NCI-H526 (cell line): ENCODE results near the gene MYADM.
A peak's percentile ranks its signal among the peaks of the same experiment; 100 is the strongest.

ENCODE experiments used
- DNase-seq, 2 experiments: peaks; one replicate each; lab custom pipeline; 2025; lab: John Stamatoyannopoulos, UW

The MYADM gene

GRCh38 chr19:53885036-53885435 lies 17.4 kb downstream of the MYADM start:
- no peak for DNase-seq

- DNase-seq = no peak
These were observed 24.8 kb downstream of the MYADM start for GRCh38 chr19:53892301-53892980.

DNA sequence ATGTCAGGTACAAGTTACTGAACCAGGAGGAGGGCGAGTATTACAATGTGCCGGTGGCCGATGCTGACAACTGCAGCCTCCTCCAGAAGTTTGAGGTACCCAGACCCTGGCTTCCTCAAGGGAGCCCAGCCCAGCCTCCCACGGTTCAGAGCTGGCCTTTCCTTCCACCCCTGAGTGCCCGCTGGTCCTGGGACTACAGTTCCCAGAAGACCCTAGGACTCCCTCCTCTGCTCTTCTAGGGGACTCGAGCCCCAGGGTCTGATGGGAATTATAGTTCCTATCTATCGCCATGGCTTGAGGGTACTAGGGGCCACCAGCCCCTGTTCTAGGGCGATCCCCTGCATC lies 25.3 kb downstream of the MYADM start:
- DNase-seq = peak; percentile 48 to 90

DNA sequence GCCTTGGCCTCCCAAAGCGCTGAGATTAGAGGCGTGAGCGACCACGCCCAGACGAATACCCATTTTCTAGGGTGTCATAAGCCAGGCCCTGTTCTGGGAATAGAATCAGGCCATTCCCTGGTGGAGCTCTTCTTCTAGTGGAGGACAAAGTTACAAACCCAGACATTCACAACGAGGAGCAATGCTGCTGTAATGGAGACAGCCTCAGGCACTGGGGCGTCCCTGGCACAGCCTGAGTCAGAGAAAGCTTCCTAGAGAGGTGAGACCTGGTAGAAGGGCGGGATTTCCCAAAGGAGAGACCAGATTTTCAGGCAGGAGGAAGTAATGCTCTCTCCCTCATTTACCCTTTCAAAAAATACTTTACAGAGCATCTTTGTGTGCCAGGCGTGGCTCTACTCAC lies 27.0 kb downstream of the MYADM start:
- no peak for DNase-seq

DNA sequence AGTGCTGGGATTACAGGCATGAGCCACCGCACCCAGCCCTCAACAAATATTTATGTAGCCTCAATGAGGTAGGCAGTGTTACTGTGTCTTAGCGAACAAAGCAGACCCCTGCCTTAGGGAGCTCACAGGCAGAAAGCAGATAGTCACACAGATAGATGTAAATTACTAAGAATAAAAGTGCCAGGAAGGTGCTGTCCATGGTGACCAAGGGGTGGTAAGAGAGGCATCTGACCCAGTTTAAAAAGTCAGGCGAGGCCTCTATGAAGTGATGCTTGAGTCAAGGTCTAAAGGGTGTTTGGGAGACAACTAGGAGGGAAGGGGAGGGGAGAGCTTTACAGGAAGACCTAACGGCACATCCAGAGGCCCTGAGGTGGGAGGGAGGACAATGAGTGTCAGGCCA lies 29.0 kb downstream of the MYADM start:
- no peak for DNase-seq

GRCh38 chr19:53897459-53897858 lies 29.8 kb downstream of the MYADM start:
- no peak for DNase-seq

DNA sequence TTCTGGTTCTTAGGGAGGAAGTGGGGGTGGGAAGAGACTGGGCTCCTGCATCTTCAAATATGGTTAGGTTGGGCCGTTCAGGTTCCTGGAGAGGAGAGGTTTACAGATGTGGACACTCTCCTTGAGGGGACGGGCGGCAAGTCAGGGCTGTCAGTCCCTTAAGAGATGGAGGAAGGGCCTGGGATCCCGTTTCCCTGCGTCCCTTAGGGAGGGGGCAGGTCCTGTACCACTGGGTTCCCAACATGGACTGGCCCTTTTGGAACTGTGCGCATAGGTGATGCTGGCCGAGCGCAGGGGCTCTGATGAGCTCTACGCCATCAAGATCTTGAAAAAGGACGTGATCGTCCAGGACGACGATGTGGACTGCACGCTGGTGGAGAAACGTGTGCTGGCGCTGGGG lies 30.5 kb downstream of the MYADM start:
- peak in 1 of 2 experiments; percentile 62 for DNase-seq

DNA sequence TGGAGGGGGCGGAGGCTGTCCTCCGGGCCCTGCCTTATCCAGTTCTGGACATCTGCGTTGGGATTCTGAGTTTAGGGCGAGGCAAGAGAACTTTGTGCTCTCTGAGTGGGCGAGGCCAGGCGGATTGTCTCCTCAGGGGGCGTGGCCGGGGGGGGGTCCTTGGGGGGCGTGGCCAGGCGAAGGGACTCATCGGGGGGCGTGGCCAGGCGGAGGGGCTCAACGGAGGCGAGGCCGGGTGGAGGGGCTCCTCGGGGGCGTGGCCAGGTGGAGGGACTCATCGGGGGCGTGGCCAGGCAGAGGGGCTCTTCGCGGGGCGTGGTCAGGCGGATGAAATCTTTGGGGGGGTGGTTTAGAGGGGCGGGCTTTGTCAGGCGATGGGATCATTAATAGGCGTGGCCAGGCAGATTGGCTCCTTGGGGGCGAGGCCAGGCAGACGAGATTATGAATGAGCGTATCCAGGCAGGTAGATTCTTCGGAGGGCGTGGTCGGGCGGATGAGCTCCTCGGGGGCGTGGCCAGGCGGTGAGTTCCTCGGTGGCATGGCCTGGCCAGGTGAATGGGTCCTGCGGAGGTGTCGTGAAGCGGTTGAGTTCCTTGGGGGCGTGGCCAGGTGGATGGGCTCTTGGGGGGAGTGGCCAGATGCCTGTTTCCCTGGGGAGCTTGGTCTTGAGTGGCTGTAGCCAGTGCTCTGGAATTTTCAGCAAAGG lies 31.1 kb downstream of the MYADM start:
- DNase-seq = peak; percentile 87 to 98

GRCh38 chr19:53900191-53900860 lies 32.6 kb downstream of the MYADM start:
- no peak for DNase-seq

DNA sequence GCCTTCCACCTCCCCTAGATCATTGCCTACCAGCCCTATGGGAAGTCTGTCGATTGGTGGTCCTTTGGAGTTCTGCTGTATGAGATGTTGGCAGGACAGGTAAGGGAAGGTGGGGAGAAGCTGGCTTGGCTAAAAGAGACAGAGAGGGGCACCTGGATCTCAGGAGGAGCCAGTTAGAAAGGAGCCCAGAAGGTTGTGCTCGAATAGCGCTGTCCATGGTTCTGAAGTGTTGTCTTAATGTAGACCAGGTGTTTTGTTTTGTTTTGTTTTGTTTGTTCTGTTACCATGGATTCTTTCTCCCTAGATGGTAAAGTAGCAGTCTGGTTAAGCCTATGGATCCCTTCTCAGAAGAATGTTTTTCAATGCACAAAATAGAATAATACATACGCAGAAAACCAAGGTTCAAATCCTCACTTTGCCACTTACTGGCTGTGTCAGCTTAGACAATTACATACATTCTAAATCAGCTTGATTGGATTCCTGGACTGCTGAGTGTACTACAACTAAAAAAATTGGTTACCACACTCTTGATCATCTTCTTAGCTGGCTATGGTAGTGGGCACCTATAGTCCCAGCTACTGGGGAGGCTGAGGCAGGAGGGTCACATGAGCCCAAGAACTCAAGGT lies 35.5 kb downstream of the MYADM start:
- DNase-seq = peak in 1 of 2 experiments; percentile 30

DNA sequence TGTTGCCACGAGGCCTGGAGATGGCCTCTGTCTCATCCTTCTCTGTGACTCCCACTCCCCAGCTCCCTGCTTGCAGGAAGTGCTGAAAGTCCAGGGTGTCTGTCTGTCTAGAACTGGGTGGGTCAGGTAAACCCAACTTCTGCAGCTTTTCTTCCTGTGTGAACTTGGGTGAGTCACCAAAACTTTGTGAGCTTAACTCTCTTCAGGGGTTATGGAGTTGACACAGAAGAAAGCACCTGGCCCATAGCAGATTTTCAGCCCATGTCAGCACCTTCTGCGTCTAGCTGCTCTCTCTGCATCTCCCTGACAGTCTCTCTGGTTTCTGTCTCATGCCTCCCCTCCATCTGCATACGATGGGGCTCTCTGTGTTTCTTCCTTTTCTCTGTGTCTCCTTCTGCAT lies 37.2 kb downstream of the MYADM start:
- no peak for DNase-seq

- no peak for DNase-seq
These were observed 38.1 kb downstream of the MYADM start for GRCh38 chr19:53905787-53906186.

DNA sequence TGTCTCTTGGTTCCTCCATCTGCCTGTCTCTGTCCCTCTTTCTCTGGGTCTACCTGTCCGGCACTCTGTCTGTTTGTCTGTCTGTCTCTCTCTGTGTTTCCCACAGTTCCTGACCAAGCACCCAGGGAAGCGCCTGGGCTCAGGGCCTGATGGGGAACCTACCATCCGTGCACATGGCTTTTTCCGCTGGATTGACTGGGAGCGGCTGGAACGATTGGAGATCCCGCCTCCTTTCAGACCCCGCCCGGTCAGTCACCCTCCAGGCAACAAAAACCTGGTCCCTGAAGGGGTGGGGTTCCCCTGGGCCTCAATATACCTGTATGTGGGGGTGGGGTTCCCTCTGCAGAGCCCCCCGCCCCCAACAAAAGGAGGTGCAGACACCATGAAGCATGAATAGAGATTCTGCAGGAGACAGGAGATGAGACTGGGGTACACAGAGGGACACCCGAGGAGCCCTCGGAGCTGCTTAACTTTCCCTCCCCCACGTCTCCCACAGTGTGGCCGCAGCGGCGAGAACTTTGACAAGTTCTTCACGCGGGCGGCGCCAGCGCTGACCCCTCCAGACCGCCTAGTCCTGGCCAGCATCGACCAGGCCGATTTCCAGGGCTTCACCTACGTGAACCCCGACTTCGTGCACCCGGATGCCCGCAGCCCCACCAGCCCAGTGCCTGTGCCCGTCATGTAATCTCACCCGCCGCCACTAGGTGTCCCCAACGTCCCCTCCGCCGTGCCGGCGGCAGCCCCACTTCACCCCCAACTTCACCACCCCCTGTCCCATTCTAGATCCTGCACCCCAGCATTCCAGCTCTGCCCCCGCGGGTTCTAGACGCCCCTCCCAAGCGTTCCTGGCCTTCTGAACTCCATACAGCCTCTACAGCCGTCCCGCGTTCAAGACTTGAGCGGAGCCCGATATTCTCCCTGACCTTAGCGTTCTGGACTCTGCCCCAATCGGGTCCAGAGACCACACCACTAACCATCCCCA lies 38.8 kb downstream of the MYADM start:
- DNase-seq = peak in 1 of 2 experiments; percentile 70

DNA sequence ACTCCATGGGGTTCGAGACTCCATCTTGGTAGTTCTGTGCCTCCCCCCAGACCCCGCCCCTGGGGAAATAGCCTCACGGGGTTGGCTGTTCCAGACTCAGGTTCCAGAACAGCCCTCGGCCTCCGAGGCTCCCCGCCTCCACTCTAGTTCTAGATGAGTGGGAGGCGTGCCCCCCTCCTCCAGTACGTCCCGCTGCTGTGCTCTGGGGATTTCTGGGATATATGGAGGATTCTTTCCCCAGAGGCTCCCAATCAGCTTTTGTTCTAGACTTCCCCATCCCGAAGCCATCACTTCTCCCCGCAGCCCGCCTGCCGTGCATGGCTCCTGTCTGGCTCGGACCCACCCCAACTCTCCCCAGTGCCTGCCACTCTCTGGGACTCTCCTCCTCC lies 39.5 kb downstream of the MYADM start:
- peak in 1 of 2 experiments; percentile 66 for DNase-seq

DNA sequence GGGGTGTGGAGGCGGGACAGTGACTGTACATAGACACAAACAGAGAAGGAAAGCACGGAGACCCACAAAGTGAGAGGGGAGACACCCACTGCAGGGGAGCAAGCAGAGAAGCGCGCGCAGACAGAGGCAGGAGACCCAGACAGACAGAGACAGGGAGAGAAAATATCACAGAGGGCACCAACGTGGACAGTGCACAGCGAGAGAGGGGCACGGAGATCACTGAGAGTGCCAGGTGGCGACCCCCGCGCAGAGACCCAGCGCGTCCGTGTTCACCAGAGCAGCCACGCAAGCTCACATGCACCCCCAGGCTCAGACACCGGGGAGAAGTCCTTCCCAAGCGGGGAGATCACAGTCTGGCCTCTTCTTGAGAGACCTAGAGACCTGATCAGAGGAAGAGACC lies 40.0 kb downstream of the MYADM start:
- DNase-seq = no peak

- peak; percentile 85 to 97 for DNase-seq
These were observed 40.6 kb downstream of the MYADM start for GRCh38 chr19:53908106-53908934.

DNA sequence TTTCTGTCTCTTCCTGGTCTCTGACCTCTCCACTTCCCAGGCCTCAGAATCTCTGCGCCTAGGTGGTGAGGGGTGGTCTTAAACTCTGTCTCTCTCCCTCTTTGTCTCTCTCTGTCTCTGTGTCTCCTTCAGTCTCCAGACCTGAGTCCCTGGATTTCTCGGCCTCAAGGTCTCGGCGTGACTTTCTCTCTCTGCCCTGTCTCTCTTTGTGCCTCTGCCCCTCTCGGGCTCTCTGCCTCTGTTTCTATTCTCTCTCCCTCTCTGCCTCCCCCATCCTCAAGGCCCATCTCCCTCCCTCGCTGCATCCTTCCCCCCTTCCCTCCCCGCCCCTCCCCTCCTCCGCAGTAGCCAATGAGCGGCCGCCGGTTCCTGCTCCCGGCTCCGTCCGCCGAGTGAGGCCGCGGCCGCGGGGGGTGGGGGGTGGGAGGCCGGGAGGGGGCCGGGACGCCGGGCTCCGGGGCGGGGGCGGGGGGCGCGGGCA lies 41.3 kb downstream of the MYADM start, which contains the start of gene CACNG7:
CACNG7 (plus strand) TSS at position 344 of the 481 bp plus-strand sequence. CDS start 3,554 bp downstream, outside the sequence.
- peak in 1 of 2 experiments; percentile 52 for DNase-seq

GRCh38 chr19:53909471-53910169 lies 41.9 kb downstream of the MYADM start:
- no peak for DNase-seq

DNA sequence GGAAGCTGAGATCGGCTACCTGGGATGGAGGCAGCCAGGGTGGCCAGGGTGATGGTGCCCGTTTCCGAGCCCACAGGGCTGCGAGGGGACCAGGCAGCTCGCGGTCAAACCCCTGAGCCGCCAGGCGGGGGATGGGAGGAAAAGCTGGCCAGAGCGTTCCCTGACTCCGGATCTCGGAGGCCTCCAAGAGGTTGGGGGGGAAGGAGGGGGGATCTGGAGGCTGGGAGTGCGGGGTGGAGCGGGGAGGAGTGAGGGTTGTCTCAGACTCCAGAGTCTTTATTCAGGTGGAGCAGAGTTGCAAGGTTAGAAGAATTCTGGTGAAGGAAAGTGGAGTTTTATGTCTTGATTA lies 42.5 kb downstream of the MYADM start:
- DNase-seq = peak in 1 of 2 experiments; percentile 41

- DNase-seq = peak in 1 of 2 experiments; percentile 42
These were observed 45.0 kb downstream of the MYADM start for GRCh38 chr19:53912653-53913052.
